ENCODE data around the gene KCNIP1. TPM values are rescaled to one million over a fixed set of nuclear protein-coding genes. Genes with fewer than 3 reads are reported as not detected.

KCNIP1 gene
- total RNA-seq, 4 donors from 2014 or later, result 1.2 to 2.7 TPM; not detected in 2

GRCh38 chr5:170479484-170479883, 24.3 kb upstream of the KCNIP1 start:
- 32 to 35% methylated on average over 4 of the region's 4 CpGs for WGBS, 2 donors (ENCODE audit: low coverage in 1 of 2)
- no peak for DNase-seq
- in situ Hi-C loops (cut with MboI; ENCODE audit: low pct_ligation_motif_present in 1 of 4, low pct_unique_long_range_greater_than_20kb in 1 of 4, low sequenced_read_pairs in 3 of 4), result no loop called here
- TF ChIP-seq POLR2A (IDR thresholded peaks at IDR 0.05) (no peak), CTCF (IDR thresholded peaks at IDR 0.05) (no peak), POLR2AphosphoS5 (IDR thresholded peaks at IDR 0.05) (no peak), EP300 (IDR thresholded peaks at IDR 0.05; ENCODE audit: low read depth) (no peak)
- Histone ChIP-seq H3K36me3 (no peaks in the 10 kb centered on the region), H3K27me3 (no peaks in the 10 kb centered on the region), H3K9me3 (no peaks in the 10 kb centered on the region), H3K4me1 (no peaks in the 10 kb centered on the region), H3K4me3 (no peak overlapping the region), H3K27ac (no peak overlapping the region)
- intact Hi-C loops (cut with DNase I; ENCODE audit: low total_unique reads), result no loop called here

GRCh38 chr5:170480260-170480659, 23.6 kb upstream of the KCNIP1 start:
- DNase-seq, result no peak
- in situ Hi-C loops (cut with MboI; ENCODE audit: low pct_ligation_motif_present in 1 of 4, low pct_unique_long_range_greater_than_20kb in 1 of 4, low sequenced_read_pairs in 3 of 4), result no loop called here
- Histone ChIP-seq H3K27me3 (no peaks in the 10 kb centered on the region), H3K36me3 (no peaks in the 10 kb centered on the region), H3K9me3 (no peaks in the 10 kb centered on the region), H3K27ac (no peak overlapping the region), H3K4me3 (no peak overlapping the region), H3K4me1 (no peaks in the 10 kb centered on the region)
- no peak for TF ChIP-seq POLR2AphosphoS5 (IDR thresholded peaks at IDR 0.05)
- TF ChIP-seq POLR2A (IDR thresholded peaks at IDR 0.05), result no peak
- no peak for TF ChIP-seq CTCF (IDR thresholded peaks at IDR 0.05)
- no peak for TF ChIP-seq EP300 (IDR thresholded peaks at IDR 0.05; ENCODE audit: low read depth)
- intact Hi-C loops (cut with DNase I; ENCODE audit: low total_unique reads), result no loop called here
- WGBS, 2 donors (ENCODE audit: low coverage in 1 of 2), result 73 to 81% methylated on average over 5 of the region's 5 CpGs

GRCh38 chr5:170481849-170482248, 22.0 kb upstream of the KCNIP1 start:
- TF ChIP-seq EP300 (IDR thresholded peaks at IDR 0.05; ENCODE audit: low read depth) (no peak), CTCF (IDR thresholded peaks at IDR 0.05) (no peak), POLR2AphosphoS5 (IDR thresholded peaks at IDR 0.05) (no peak), POLR2A (IDR thresholded peaks at IDR 0.05) (no peak)
- Histone ChIP-seq H3K4me1 (no peaks in the 10 kb centered on the region), H3K27me3 (no peaks in the 10 kb centered on the region), H3K4me3 (no peak overlapping the region), H3K9me3 (no peaks in the 10 kb centered on the region), H3K36me3 (no peaks in the 10 kb centered on the region), H3K27ac (no peak overlapping the region)
- no peak for DNase-seq
- in situ Hi-C loops (cut with MboI; ENCODE audit: low pct_ligation_motif_present in 1 of 4, low pct_unique_long_range_greater_than_20kb in 1 of 4, low sequenced_read_pairs in 3 of 4), result no loop called here
- intact Hi-C loops (cut with DNase I; ENCODE audit: low total_unique reads), result no loop called here
- 0 to 66% methylated on average over 1 to 2 of the region's 2 CpGs for WGBS, 2 donors (ENCODE audit: low coverage in 1 of 2)

- H3K27me3 ChIP-seq, result no peaks in the 10 kb centered on the region
- WGBS, 2 donors (ENCODE audit: low coverage in 1 of 2), result 69 to 76% methylated on average over 4 of the region's 4 CpGs
- no peak for DNase-seq
- TF ChIP-seq POLR2AphosphoS5 (IDR thresholded peaks at IDR 0.05), result no peak
- TF ChIP-seq CTCF (IDR thresholded peaks at IDR 0.05), result no peak
- TF ChIP-seq EP300 (IDR thresholded peaks at IDR 0.05; ENCODE audit: low read depth), result no peak
- TF ChIP-seq POLR2A (IDR thresholded peaks at IDR 0.05), result no peak
- H3K4me1 ChIP-seq, result no peaks in the 10 kb centered on the region
- in situ Hi-C loops (cut with MboI; ENCODE audit: low pct_ligation_motif_present in 1 of 4, low pct_unique_long_range_greater_than_20kb in 1 of 4, low sequenced_read_pairs in 3 of 4), result no loop called here
- intact Hi-C loops (cut with DNase I; ENCODE audit: low total_unique reads), result no loop called here
- no peaks in the 10 kb centered on the region for H3K9me3 ChIP-seq
- H3K4me3 ChIP-seq, result no peak overlapping the region
- H3K36me3 ChIP-seq, result no peaks in the 10 kb centered on the region
- no peak overlapping the region for H3K27ac ChIP-seq
Measured at GRCh38 chr5:170482511-170482910, 21.3 kb upstream of the KCNIP1 start.

All from transverse colon (tissue), 4 donors.